GM20000 (cell line): Measurements from ENCODE around the gene FGA.
A peak's percentile ranks its signal among the peaks of the same experiment; 100 is the strongest.

Source experiments
- DNase-seq: peaks from one replicate; pipeline ENCODE4 v3.0.0; 2012; ENCODE audit warnings: low spot score
- CTCF ChIP-seq: IDR thresholded peaks from 2 replicates; pipeline ENCODE4 v1.5.1; 2012; ENCODE audit warnings: mild to moderate bottlenecking, control low read depth; ENCODE audit errors: extremely low read depth, missing control alignments

FGA gene

GRCh38 chr4:154560824-154561231, 29.7 kb downstream of the FGA start:
- DNase-seq, result no peak
- TF ChIP-seq CTCF, result no peak

GRCh38 chr4:154560419-154560801, 30.1 kb downstream of the FGA start:
- no peak for TF ChIP-seq CTCF
- no peak for DNase-seq

- peak; percentile 50 for DNase-seq
- peak; percentile 39 for TF ChIP-seq CTCF
Observed at GRCh38 chr4:154559494-154560418, 30.8 kb downstream of the FGA start.

- TF ChIP-seq CTCF, result no peak
- no peak for DNase-seq
Observed at GRCh38 chr4:154559141-154559493, 31.4 kb downstream of the FGA start.

GRCh38 chr4:154551872-154552686, 38.5 kb downstream of the FGA start:
- peak; percentile 46 for DNase-seq
- peak; percentile 57 for TF ChIP-seq CTCF

GRCh38 chr4:154549894-154550790, 40.4 kb downstream of the FGA start, which contains the start of gene PLRG1:
PLRG1 (minus strand) TSS chr4:154550400; CDS start chr4:154550308, 92 bp downstream.
- peak; percentile 90 for DNase-seq
- TF ChIP-seq CTCF, result no peak
